Gastroesophageal sphincter (tissue), 3 donors: ENCODE results near the gene INPP4B.

Experiments
- EP300 ChIP-seq: sonication (generic); formaldehyde crosslinking; IDR thresholded peaks from one replicate; pipeline ENCODE4 v1.6.1; 2017; ENCODE audit warnings: antibody characterized with exemption, mild to moderate bottlenecking
- POLR2A ChIP-seq, 2 donors: fragments of 450-650 bp; IDR thresholded peaks; one replicate each; pipeline ENCODE4 v1.6.1; 2017; ENCODE audit warnings: antibody characterized with exemption in 2 of 2, mild to moderate bottlenecking in 2 of 2, moderate library complexity in 1 of 2
- POLR2AphosphoS5 ChIP-seq: sonication (generic); formaldehyde crosslinking; IDR thresholded peaks from one replicate; pipeline ENCODE4 v1.6.1; 2017; ENCODE audit warnings: antibody characterized with exemption
- TF ChIP-seq, protein P1 (sequence below), 4 experiments: fragments of 200-600 bp in 2 of 4; fragments of 450-650 bp in 2 of 4; sonication (generic) in 1 of 4; IDR thresholded peaks; one replicate each; pipeline ENCODE4 v1.5.1; 2017 to 2019; ENCODE audit warnings: antibody characterized with exemption in 4 of 4, mild to moderate bottlenecking in 2 of 4, moderate library complexity in 2 of 4

DNA sequence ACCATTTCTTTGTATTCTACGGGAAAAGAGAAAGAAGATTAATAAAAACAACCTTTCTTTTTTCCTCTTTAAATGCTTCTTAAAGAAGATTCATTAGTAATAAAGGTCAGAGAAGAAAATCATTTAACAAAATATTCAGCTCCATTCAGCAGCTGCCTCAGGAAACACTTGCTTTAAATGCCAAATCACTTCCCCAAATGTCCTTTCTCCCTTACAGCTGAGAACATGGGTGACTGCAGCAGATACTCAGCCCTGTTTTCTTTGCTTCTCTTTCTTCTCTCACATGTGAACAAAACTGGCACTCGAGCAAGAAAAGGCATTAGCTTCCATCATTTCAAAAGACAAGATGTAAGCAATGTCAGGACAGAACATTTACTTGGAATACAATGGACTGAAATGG, 120.2 kb downstream of the INPP4B start:
- TF ChIP-seq, protein P1, sequence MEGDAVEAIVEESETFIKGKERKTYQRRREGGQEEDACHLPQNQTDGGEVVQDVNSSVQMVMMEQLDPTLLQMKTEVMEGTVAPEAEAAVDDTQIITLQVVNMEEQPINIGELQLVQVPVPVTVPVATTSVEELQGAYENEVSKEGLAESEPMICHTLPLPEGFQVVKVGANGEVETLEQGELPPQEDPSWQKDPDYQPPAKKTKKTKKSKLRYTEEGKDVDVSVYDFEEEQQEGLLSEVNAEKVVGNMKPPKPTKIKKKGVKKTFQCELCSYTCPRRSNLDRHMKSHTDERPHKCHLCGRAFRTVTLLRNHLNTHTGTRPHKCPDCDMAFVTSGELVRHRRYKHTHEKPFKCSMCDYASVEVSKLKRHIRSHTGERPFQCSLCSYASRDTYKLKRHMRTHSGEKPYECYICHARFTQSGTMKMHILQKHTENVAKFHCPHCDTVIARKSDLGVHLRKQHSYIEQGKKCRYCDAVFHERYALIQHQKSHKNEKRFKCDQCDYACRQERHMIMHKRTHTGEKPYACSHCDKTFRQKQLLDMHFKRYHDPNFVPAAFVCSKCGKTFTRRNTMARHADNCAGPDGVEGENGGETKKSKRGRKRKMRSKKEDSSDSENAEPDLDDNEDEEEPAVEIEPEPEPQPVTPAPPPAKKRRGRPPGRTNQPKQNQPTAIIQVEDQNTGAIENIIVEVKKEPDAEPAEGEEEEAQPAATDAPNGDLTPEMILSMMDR (IDR thresholded peaks at IDR 0.05) = no peak
- TF ChIP-seq POLR2A (IDR thresholded peaks at IDR 0.05) (no peak), POLR2AphosphoS5 (no peak), EP300 (no peak)
